Testis (tissue), 2 donors: ENCODE data around the gene DGKB.

ENCODE experiments used
- POLR2A ChIP-seq: fragments of 450-650 bp; IDR thresholded peaks from one replicate; pipeline ENCODE4 v1.6.1; 2017; ENCODE audit warnings: antibody characterized with exemption, mild to moderate bottlenecking, moderate library complexity
- TF ChIP-seq, protein P1 (sequence below), 3 experiments: fragments of 450-650 bp in 2 of 3; fragments of 200-600 bp in 1 of 3; sonication (generic) in 1 of 3; IDR thresholded peaks; one replicate each; pipeline ENCODE4 v1.5.1; 2016 to 2019; ENCODE audit warnings: antibody characterized with exemption in 3 of 3, mild to moderate bottlenecking in 2 of 3, moderate library complexity in 1 of 3

- TF ChIP-seq, protein P1, sequence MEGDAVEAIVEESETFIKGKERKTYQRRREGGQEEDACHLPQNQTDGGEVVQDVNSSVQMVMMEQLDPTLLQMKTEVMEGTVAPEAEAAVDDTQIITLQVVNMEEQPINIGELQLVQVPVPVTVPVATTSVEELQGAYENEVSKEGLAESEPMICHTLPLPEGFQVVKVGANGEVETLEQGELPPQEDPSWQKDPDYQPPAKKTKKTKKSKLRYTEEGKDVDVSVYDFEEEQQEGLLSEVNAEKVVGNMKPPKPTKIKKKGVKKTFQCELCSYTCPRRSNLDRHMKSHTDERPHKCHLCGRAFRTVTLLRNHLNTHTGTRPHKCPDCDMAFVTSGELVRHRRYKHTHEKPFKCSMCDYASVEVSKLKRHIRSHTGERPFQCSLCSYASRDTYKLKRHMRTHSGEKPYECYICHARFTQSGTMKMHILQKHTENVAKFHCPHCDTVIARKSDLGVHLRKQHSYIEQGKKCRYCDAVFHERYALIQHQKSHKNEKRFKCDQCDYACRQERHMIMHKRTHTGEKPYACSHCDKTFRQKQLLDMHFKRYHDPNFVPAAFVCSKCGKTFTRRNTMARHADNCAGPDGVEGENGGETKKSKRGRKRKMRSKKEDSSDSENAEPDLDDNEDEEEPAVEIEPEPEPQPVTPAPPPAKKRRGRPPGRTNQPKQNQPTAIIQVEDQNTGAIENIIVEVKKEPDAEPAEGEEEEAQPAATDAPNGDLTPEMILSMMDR (IDR thresholded peaks at IDR 0.05), result no peak
- no peak for TF ChIP-seq POLR2A
Measured at GRCh38 chr7:14687777-14688176, 214.8 kb downstream of the DGKB start.
